Measurements from ENCODE around the gene CACNA1C.

Gene CACNA1C

DNA sequence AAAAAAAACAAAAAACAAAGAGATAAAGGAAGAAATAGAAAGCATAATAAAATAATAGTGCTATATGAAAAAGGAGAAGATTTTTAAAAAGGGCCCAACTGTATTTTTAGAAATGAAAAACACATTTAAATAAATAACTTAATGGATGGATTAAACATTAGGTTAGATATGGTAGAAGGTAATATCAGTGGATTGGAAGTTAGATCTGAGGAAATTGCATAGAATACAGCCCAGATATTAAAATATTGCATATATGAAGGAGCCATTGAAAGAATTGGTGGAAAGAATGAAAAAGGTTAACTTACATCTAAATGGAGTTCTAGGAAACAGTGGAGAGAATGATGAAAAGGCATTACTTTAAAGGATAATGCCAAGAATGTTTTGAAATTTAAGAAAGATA is 27.8 kb downstream of the CACNA1C start:
- TF ChIP-seq, protein P1, sequence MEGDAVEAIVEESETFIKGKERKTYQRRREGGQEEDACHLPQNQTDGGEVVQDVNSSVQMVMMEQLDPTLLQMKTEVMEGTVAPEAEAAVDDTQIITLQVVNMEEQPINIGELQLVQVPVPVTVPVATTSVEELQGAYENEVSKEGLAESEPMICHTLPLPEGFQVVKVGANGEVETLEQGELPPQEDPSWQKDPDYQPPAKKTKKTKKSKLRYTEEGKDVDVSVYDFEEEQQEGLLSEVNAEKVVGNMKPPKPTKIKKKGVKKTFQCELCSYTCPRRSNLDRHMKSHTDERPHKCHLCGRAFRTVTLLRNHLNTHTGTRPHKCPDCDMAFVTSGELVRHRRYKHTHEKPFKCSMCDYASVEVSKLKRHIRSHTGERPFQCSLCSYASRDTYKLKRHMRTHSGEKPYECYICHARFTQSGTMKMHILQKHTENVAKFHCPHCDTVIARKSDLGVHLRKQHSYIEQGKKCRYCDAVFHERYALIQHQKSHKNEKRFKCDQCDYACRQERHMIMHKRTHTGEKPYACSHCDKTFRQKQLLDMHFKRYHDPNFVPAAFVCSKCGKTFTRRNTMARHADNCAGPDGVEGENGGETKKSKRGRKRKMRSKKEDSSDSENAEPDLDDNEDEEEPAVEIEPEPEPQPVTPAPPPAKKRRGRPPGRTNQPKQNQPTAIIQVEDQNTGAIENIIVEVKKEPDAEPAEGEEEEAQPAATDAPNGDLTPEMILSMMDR (IDR thresholded peaks at IDR 0.05; ENCODE audit: extremely low read depth, missing control alignments) = no peak
- DNase-seq (ENCODE audit: low spot score) = no peak

GRCh38 chr12:2082321-2082720 is 29.5 kb downstream of the CACNA1C start:
- no peak for DNase-seq (ENCODE audit: low spot score)
- TF ChIP-seq, protein P1 (IDR thresholded peaks at IDR 0.05; ENCODE audit: extremely low read depth, missing control alignments) = no peak

GRCh38 chr12:2083008-2083407 is 30.2 kb downstream of the CACNA1C start:
- TF ChIP-seq, protein P1 (IDR thresholded peaks at IDR 0.05; ENCODE audit: extremely low read depth, missing control alignments) = no peak
- no peak for DNase-seq (ENCODE audit: low spot score)

- TF ChIP-seq, protein P1 (IDR thresholded peaks at IDR 0.05; ENCODE audit: extremely low read depth, missing control alignments) = no peak
- no peak for DNase-seq (ENCODE audit: low spot score)
Observed at GRCh38 chr12:2083561-2083960, 30.8 kb downstream of the CACNA1C start.

DNA sequence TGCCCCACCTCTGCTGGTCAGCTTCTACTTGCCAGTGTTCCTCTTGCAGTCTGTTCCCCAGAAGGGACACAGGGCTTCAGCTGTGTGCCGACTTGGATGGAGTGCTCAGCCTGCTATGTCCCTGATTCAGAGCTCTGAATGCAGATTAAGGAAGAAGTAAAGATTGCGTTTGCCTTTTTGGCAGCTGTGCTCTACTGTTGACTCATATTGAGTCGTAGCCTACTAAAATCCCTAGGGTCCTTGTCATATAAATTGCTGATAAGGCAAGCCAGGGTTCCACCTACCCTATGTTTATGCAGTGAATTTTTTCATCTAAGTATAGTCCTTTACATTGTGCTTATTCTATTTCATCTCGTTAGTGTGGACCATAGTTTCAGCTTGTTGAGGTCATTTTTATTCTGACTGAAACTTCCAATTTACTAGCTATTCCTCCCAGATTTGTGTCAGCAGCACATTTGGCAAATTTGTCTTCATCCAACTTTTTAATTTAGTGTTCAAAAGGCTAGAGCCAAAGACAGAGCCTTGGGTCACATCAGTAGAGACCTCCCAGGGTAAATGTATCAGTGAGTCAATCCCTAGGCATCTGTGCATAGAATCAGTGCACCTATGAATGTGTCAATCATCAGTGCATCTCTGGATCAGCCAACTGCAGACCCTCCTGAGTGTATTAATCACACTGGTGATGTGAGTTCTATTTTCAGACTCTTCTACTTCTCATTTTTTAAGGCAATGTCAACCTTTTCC is 31.9 kb downstream of the CACNA1C start:
- TF ChIP-seq, protein P1 (IDR thresholded peaks at IDR 0.05; ENCODE audit: extremely low read depth, missing control alignments) = no peak
- no peak for DNase-seq (ENCODE audit: low spot score)

- DNase-seq (ENCODE audit: low spot score) = no peak
- TF ChIP-seq, protein P1 (IDR thresholded peaks at IDR 0.05; ENCODE audit: extremely low read depth, missing control alignments) = no peak
Observed at GRCh38 chr12:2092354-2092753, 39.6 kb downstream of the CACNA1C start.

DNA sequence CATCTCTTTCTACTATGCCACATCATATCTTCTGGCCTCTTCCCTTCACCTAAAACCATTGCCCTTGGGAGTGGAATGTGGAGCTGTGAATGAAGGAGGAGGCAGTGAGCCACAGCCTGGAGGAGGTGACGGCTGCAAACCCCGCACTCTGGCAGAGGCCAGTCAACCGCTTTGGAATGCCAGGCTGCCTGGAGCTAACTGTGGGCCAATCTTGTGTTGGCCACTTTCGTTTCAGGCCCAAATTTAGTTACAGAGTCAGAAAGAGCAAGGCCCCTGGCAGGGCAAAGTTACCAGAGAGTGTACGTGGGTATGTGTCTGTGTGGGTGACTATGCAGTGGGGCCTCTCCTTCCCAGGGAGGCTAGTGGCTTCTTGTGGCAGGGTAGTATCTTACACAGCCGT is 40.1 kb downstream of the CACNA1C start:
- TF ChIP-seq, protein P1 (IDR thresholded peaks at IDR 0.05; ENCODE audit: extremely low read depth, missing control alignments) = no peak
- DNase-seq (ENCODE audit: low spot score) = no peak

All from GM20000 (cell line).